Measurements from ENCODE around the gene KCNQ1. TPM values are rescaled to one million over a fixed set of nuclear protein-coding genes. Genes with fewer than 3 reads are reported as not detected.

KCNQ1 gene
- total and polyA plus RNA-seq, 2 of the 13 experiments (the other 11 are each of a cell fraction or from before 2014, with no cell fraction given) = 0.02 to 0.08 TPM

- POLR2A ChIA-PET = no interaction called here
Measured at GRCh38 chr11:2816941-2817421, 372.2 kb downstream of the KCNQ1 start.

GRCh38 chr11:2817431-2817830 lies 372.6 kb downstream of the KCNQ1 start:
- no peaks in the 10 kb centered on the region for H3K36me3 ChIP-seq (replicated peaks in 1 of 2; ENCODE audit: control insufficient read depth in 1 of 2, insufficient read depth in 2 of 2, low read length in 2 of 2)
- no peak overlapping the region for H3K4me3 ChIP-seq (replicated peaks in 1 of 3; ENCODE audit: insufficient read depth in 1 of 3, low read depth in 2 of 3, low read length in 3 of 3)
- no TSS peak for BruUV-seq (replicated peaks)
- H3K79me2 ChIP-seq (ENCODE audit: insufficient read depth, low read length) = no peaks in the 10 kb centered on the region
- intact Hi-C loops (cut with micrococcal nuclease; ENCODE audit: unreplicated experiment) (no loop called here), in situ Hi-C loops (cut with HindIII; ENCODE audit: extremely low pct_ligation_motif_present, low pct_unique_long_range_greater_than_20kb) (no loop called here)
- ChIA-PET CTCF (ENCODE audit: low intra/inter-chr PET ratio, low total read pairs) (no interaction called here), POLR2A (no interaction called here)
- 0 out of 2 replicates have a peak, but pooled peaks cover 5% of the 10 kb centered on the region for H4K20me1 ChIP-seq (ENCODE audit: insufficient read depth, low read length)
- H3K27me3 ChIP-seq (ENCODE audit: control insufficient read depth in 1 of 2, insufficient read depth in 2 of 2, low read length in 2 of 2) = peaks cover 5 to 54% of the 10 kb centered on the region in 2 experiments
- DNase-seq (ENCODE audit: low spot score) (no peak), ATAC-seq (no peak), FAIRE-seq (no peak)
- TF ChIP-seq ZFP90 (CRISPR knock-in tag; IDR thresholded peaks at IDR 0.05; ENCODE audit: borderline replicate concordance) (no peak), SP2 (CRISPR knock-in tag; IDR thresholded peaks at IDR 0.05) (no peak), ARID2 (CRISPR knock-in tag; IDR thresholded peaks at IDR 0.05; ENCODE audit: borderline replicate concordance) (no peak), FOSL2 (CRISPR knock-in tag; IDR thresholded peaks at IDR 0.05) (no peak), ZNF546 (CRISPR knock-in tag; conservative IDR thresholded peaks at IDR 0.05) (no peak), ZNF44 (CRISPR knock-in tag; IDR thresholded peaks at IDR 0.05) (no peak)
- no peak overlapping the region for H2AFZ ChIP-seq (ENCODE audit: low read length)
- H3K27ac ChIP-seq (ENCODE audit: extremely low read length, insufficient read depth, low read length) = no peak overlapping the region
- WGBS (ENCODE audit: low lambda C conversion rate) = 3% methylated on average over 5 of the region's 6 CpGs
- H3K4me1 ChIP-seq (ENCODE audit: insufficient read depth, low read length) = no peaks in the 10 kb centered on the region
- H3K9ac ChIP-seq (ENCODE audit: insufficient read depth, low read depth, low read length) = no peak overlapping the region
- H3K9me3 ChIP-seq (ENCODE audit: low read length) = peaks cover 17% of the 10 kb centered on the region
- H3K4me2 ChIP-seq (ENCODE audit: low read depth, low read length) = no peak overlapping the region

More at GRCh38 chr11:2816941-2817421, 372.2 kb downstream of the KCNQ1 start:
- no TSS peak for BruUV-seq (replicated peaks)
- no peaks in the 10 kb centered on the region for H3K36me3 ChIP-seq (replicated peaks in 1 of 2; ENCODE audit: control insufficient read depth in 1 of 2, insufficient read depth in 2 of 2, low read length in 2 of 2)
- in situ Hi-C loops (cut with HindIII; ENCODE audit: extremely low pct_ligation_motif_present, low pct_unique_long_range_greater_than_20kb) (no loop called here), intact Hi-C loops (cut with micrococcal nuclease; ENCODE audit: unreplicated experiment) (no loop called here)
- peaks cover 5 to 55% of the 10 kb centered on the region in 2 experiments; a peak in 4 of 5 replicates for H3K27me3 ChIP-seq (ENCODE audit: control insufficient read depth in 1 of 2, insufficient read depth in 2 of 2, low read length in 2 of 2)
- H3K9ac ChIP-seq (ENCODE audit: insufficient read depth, low read depth, low read length) = no peak overlapping the region
- no peaks in the 10 kb centered on the region for H3K79me2 ChIP-seq (ENCODE audit: insufficient read depth, low read length)
- H2AFZ ChIP-seq (ENCODE audit: low read length) = no peak overlapping the region
- H3K4me1 ChIP-seq (ENCODE audit: insufficient read depth, low read length) = no peaks in the 10 kb centered on the region
- DNase-seq (ENCODE audit: low spot score) = no peak
- WGBS (ENCODE audit: low lambda C conversion rate) = 78% methylated on average over 11 of the region's 15 CpGs
- H3K4me2 ChIP-seq (ENCODE audit: low read depth, low read length) = no peak overlapping the region
- peaks cover 12% of the 10 kb centered on the region for H3K9me3 ChIP-seq (ENCODE audit: low read length)
- CTCF ChIA-PET (ENCODE audit: low intra/inter-chr PET ratio, low total read pairs) = no interaction called here
- no peak for ATAC-seq
- no peak overlapping the region for H3K27ac ChIP-seq (ENCODE audit: extremely low read length, insufficient read depth, low read length)
- H3K4me3 ChIP-seq (replicated peaks in 1 of 3; ENCODE audit: insufficient read depth in 1 of 3, low read depth in 2 of 3, low read length in 3 of 3) = no peak overlapping the region
- TF ChIP-seq ZNF672 (CRISPR knock-in tag; IDR thresholded peaks at IDR 0.05) (no peak), ZNF17 (CRISPR knock-in tag; IDR thresholded peaks at IDR 0.05) (no peak), ZSCAN25 (CRISPR knock-in tag; IDR thresholded peaks at IDR 0.05) (no peak)
- no peak for FAIRE-seq
- 0 out of 2 replicates have a peak, but pooled peaks cover 5% of the 10 kb centered on the region for H4K20me1 ChIP-seq (ENCODE audit: insufficient read depth, low read length)

Data from HepG2 (cell line).